HepG2 (cell line): ENCODE data around the gene USP28.
"Not testable (repeated sequence)": the region's sequence is repeated elsewhere in the genome, so short reads cannot be mapped to it uniquely, and the experiment has no call there.

Experiments used
- PHF8 ChIP-seq: sonication (generic); formaldehyde crosslinking; IDR thresholded peaks from 2 replicates; pipeline ENCODE4 v1.5.0; 2020; ENCODE audit warnings: missing genetic modification reagents
- SP1 ChIP-seq, 2 experiments: fragments of 450-650 bp in 1 of 2; sonication (generic) in 1 of 2; formaldehyde crosslinking in 1 of 2; IDR thresholded peaks; 2 replicates each; pipeline versions ENCODE4 v1.4.0 to v1.6.1; 2016 to 2020; ENCODE audit warnings: missing genetic modification reagents in 1 of 2
- TGIF2 ChIP-seq: IDR thresholded peaks from 2 replicates; pipeline ENCODE4 v1.6.1; 2016; ENCODE audit warnings: control low read depth, missing compliant biosample characterization
- TF ChIP-seq, protein P1 (sequence below): sonication (generic); formaldehyde crosslinking; IDR thresholded peaks from 2 replicates; pipeline ENCODE4 v1.5.0; 2020; ENCODE audit warnings: mild to moderate bottlenecking, missing genetic modification reagents, moderate library complexity
- TF ChIP-seq, protein P2 (sequence below): IDR thresholded peaks from 2 replicates; pipeline ENCODE4 v1.6.1; 2012; ENCODE audit warnings: low read length, improper control_type of control experiment

DNA sequence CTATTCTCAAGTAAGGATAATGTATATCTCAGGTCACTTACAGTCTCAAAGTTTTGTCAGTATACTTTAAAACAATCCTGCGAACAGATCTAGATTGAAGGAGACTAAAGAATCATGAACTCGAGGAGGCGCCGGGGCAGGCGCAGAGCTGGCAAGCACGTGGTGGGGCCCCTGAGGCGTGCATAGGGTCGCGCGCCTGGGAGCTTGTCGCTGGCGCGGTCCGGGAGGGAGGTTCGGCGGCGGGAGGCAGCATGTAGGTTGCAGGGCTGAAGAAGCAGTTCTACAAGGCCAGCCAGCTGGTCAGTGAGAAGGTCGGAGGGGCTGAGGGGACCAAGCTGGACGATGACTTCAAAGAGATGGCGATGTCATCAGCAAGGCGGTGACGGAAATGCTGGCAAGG lies 86.4 kb downstream of the USP28 start:
- TF ChIP-seq, protein P1, sequence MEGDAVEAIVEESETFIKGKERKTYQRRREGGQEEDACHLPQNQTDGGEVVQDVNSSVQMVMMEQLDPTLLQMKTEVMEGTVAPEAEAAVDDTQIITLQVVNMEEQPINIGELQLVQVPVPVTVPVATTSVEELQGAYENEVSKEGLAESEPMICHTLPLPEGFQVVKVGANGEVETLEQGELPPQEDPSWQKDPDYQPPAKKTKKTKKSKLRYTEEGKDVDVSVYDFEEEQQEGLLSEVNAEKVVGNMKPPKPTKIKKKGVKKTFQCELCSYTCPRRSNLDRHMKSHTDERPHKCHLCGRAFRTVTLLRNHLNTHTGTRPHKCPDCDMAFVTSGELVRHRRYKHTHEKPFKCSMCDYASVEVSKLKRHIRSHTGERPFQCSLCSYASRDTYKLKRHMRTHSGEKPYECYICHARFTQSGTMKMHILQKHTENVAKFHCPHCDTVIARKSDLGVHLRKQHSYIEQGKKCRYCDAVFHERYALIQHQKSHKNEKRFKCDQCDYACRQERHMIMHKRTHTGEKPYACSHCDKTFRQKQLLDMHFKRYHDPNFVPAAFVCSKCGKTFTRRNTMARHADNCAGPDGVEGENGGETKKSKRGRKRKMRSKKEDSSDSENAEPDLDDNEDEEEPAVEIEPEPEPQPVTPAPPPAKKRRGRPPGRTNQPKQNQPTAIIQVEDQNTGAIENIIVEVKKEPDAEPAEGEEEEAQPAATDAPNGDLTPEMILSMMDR (CRISPR knock-in tag), result not testable (repeated sequence)
- TF ChIP-seq PHF8 (CRISPR knock-in tag); TGIF2; SP1 (IDR thresholded peaks at IDR 0.05); SP1 (CRISPR knock-in tag; IDR thresholded peaks at IDR 0.05): not testable (repeated sequence)
- TF ChIP-seq, protein P2, sequence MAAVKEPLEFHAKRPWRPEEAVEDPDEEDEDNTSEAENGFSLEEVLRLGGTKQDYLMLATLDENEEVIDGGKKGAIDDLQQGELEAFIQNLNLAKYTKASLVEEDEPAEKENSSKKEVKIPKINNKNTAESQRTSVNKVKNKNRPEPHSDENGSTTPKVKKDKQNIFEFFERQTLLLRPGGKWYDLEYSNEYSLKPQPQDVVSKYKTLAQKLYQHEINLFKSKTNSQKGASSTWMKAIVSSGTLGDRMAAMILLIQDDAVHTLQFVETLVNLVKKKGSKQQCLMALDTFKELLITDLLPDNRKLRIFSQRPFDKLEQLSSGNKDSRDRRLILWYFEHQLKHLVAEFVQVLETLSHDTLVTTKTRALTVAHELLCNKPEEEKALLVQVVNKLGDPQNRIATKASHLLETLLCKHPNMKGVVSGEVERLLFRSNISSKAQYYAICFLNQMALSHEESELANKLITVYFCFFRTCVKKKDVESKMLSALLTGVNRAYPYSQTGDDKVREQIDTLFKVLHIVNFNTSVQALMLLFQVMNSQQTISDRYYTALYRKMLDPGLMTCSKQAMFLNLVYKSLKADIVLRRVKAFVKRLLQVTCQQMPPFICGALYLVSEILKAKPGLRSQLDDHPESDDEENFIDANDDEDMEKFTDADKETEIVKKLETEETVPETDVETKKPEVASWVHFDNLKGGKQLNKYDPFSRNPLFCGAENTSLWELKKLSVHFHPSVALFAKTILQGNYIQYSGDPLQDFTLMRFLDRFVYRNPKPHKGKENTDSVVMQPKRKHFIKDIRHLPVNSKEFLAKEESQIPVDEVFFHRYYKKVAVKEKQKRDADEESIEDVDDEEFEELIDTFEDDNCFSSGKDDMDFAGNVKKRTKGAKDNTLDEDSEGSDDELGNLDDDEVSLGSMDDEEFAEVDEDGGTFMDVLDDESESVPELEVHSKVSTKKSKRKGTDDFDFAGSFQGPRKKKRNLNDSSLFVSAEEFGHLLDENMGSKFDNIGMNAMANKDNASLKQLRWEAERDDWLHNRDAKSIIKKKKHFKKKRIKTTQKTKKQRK, result not testable (repeated sequence)
